A549 (cell line): ENCODE results near the gene ATP2C1.

ENCODE experiments used
- BHLHE40 ChIP-seq: IDR thresholded peaks from 2 replicates; pipeline ENCODE4 v1.6.1; 2012; ENCODE audit warnings: low read depth, low read length, inconsistent platforms
- KDM5A ChIP-seq: fragments of 200-600 bp; sonication (generic); IDR thresholded peaks from 2 replicates; pipeline ENCODE4 v1.6.1; 2016; ENCODE audit warnings: antibody characterized with exemption, mild to moderate bottlenecking
- RAD21 ChIP-seq, 2 experiments: fragments of >200 bp in 1 of 2; sonication (Bioruptor Twin) in 1 of 2; formaldehyde crosslinking in 1 of 2; IDR thresholded peaks in 1 of 2; conservative IDR thresholded peaks in 1 of 2; 2 replicates in 1 of 2; 3 replicates in 1 of 2; pipeline ENCODE4 v1.6.1; 2012 to 2018; ENCODE audit warnings: inconsistent platforms in 1 of 2
- REST ChIP-seq: fragments of 200-600 bp; sonication (generic); IDR thresholded peaks from 2 replicates; pipeline ENCODE4 v1.6.1; 2016; ENCODE audit warnings: antibody characterized with exemption, mild to moderate bottlenecking, moderate library complexity
- RNF2 ChIP-seq: fragments of 200-600 bp; sonication (generic); IDR thresholded peaks from 2 replicates; pipeline ENCODE4 v1.6.1; 2016; ENCODE audit warnings: low read depth, mild to moderate bottlenecking, antibody characterized with exemption, moderate library complexity, borderline replicate concordance
- TF ChIP-seq, protein P1 (sequence below): fragments of >200 bp; sonication (Bioruptor Twin); formaldehyde crosslinking; IDR thresholded peaks from 3 replicates; pipeline ENCODE4 v1.5.1; 2016

DNA sequence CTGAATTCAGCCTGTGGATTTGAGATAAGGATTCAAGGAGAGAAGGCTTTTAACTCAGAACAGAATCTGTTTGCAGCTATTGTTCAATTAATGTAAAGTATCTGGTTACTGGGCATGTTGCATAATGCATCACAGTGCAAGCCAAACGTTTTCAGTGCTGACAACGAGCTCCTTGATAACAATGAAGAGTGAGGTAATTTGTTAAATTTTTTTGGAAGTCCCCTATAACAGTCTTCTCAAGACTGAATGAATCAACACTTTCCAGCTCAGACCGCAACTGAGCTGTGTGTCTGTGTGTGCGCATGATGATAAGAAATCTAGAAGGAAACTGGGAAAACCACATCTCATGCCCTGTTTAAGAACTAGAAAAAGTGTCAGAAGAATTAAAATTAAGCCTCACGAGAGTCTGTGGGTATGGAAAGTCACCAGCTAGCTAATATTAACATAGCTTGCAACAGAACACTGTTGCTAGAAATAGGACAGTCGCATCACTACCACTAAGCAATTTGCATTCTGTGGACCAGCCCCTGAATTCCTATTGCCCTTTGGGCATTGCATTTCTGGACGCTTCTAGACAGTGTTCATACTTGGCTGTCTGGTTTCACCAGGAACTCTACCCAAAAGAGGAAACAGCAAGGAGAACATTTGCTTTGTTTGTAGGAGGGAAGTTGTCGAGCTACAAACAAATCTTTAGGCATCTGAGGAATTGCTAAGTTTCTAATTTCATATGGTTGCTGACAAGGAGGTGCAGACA lies 43.7 kb upstream of the ATP2C1 start:
- no peak for TF ChIP-seq REST
- TF ChIP-seq, protein P1, sequence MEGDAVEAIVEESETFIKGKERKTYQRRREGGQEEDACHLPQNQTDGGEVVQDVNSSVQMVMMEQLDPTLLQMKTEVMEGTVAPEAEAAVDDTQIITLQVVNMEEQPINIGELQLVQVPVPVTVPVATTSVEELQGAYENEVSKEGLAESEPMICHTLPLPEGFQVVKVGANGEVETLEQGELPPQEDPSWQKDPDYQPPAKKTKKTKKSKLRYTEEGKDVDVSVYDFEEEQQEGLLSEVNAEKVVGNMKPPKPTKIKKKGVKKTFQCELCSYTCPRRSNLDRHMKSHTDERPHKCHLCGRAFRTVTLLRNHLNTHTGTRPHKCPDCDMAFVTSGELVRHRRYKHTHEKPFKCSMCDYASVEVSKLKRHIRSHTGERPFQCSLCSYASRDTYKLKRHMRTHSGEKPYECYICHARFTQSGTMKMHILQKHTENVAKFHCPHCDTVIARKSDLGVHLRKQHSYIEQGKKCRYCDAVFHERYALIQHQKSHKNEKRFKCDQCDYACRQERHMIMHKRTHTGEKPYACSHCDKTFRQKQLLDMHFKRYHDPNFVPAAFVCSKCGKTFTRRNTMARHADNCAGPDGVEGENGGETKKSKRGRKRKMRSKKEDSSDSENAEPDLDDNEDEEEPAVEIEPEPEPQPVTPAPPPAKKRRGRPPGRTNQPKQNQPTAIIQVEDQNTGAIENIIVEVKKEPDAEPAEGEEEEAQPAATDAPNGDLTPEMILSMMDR = no peak
- no peak for TF ChIP-seq RAD21 (conservative IDR thresholded peaks at IDR 0.05 in 1 of 2, IDR thresholded peaks at IDR 0.05 in 1 of 2)
- TF ChIP-seq BHLHE40 = no peak
- no peak for TF ChIP-seq RNF2
- no peak for TF ChIP-seq KDM5A
